ENCODE measurements around the gene SLC25A1.

- no peak for TF ChIP-seq CTCF (conservative IDR thresholded peaks at IDR 0.05; ENCODE audit: low read depth, low read length)
- no peak for TF ChIP-seq EZH2 (IDR thresholded peaks at IDR 0.05; ENCODE audit: low read length, unreplicated experiment)
Measured at GRCh38 chr22:19213442-19214077, 35.0 kb upstream of the SLC25A1 start.
